ENCODE data around the gene SPNS2. TPM values are rescaled to one million over a fixed set of nuclear protein-coding genes. Genes with fewer than 3 reads are reported as not detected.

Gene SPNS2
- total and polyA plus RNA-seq, 2 experiments from 2014 or later = 1.7 to 2.3 TPM

- no peaks in the 10 kb centered on the region for H3F3A ChIP-seq (replicated peaks; ENCODE audit: low read depth)
- DNase-seq (ENCODE audit: low spot score) (no peak), ATAC-seq (no peak)
- H3K4me1 ChIP-seq (ENCODE audit: insufficient read depth) = no peaks in the 10 kb centered on the region
- H3K4me2 ChIP-seq = no peak overlapping the region
- no peaks in the 10 kb centered on the region for H3K36me3 ChIP-seq (ENCODE audit: insufficient read depth)
- Mint-ChIP-seq H3K4me1 (peaks cover 12% of the 10 kb centered on the region), H3K27ac (no peak overlapping the region), H3K36me3 (ENCODE audit: low read depth) (no peaks in the 10 kb centered on the region; the same call in 2 of the 3 replicates), H3K9me3 (no peaks in the 10 kb centered on the region), H3K27me3 (ENCODE audit: insufficient read depth, low read depth, poor library complexity) (peaks cover 64% of the 10 kb centered on the region), H3K4me3 (no peak overlapping the region)
- H3K27ac ChIP-seq (ENCODE audit: low read depth) = no peak overlapping the region
- peaks cover 81% of the 10 kb centered on the region for H3K27me3 ChIP-seq (ENCODE audit: insufficient read depth)
- TF ChIP-seq EZH2phosphoT487 (IDR thresholded peaks at IDR 0.05; ENCODE audit: unreplicated experiment) (no peak), ZNF114 (CRISPR knock-in tag; IDR thresholded peaks at IDR 0.05) (no peak), CREB1 (CRISPR knock-in tag; IDR thresholded peaks at IDR 0.05; ENCODE audit: low read depth) (no peak), JUNB (IDR thresholded peaks at IDR 0.05; ENCODE audit: unreplicated experiment) (no peak), EZH2 (IDR thresholded peaks at IDR 0.05; ENCODE audit: low read depth, unreplicated experiment) (no peak), STAT1 (IDR thresholded peaks at IDR 0.05; ENCODE audit: unreplicated experiment) (no peak), CTCF (conservative IDR thresholded peaks at IDR 0.05; ENCODE audit: low read depth in 2 of 2) (no peak), POLR2AphosphoS5 (IDR thresholded peaks at IDR 0.05; ENCODE audit: low read depth) (no peak), ETS1 (IDR thresholded peaks at IDR 0.05) (no peak), NANOG (IDR thresholded peaks at IDR 0.05; ENCODE audit: borderline replicate concordance) (no peak), REST (IDR thresholded peaks at IDR 0.05; ENCODE audit: unreplicated experiment) (no peak), ZNF462 (CRISPR knock-in tag; IDR thresholded peaks at IDR 0.05) (no peak), ZNF331 (CRISPR knock-in tag; IDR thresholded peaks at IDR 0.05; ENCODE audit: low read depth) (no peak)
- H4K20me1 ChIP-seq (replicated peaks; ENCODE audit: insufficient read depth) = no peaks in the 10 kb centered on the region
- H3K9me2 ChIP-seq (ENCODE audit: insufficient read depth) = no peaks in the 10 kb centered on the region
- H3K4me3 ChIP-seq = no peak overlapping the region
- H2AFZ ChIP-seq = no peak overlapping the region
- no peaks in the 10 kb centered on the region for H3K79me2 ChIP-seq (replicated peaks; ENCODE audit: insufficient read depth)
Observed at GRCh38 chr17:4527134-4527533, 28.5 kb downstream of the SPNS2 start.

All from GM23338 (cell line).